Middle frontal gyrus (tissue), 1 donor: ENCODE data around the gene BTN3A1.

Source experiments
- DNase-seq: peaks from one replicate; pipeline ENCODE4 v3.0.0-alpha.2; 2015; ENCODE audit warnings: low spot score; ENCODE audit errors: extremely low spot score

The BTN3A1 gene

GRCh38 chr6:26379292-26379691 is 22.8 kb upstream of the BTN3A1 start:
- no peak for DNase-seq

- no peak for DNase-seq
These were observed 22.3 kb upstream of the BTN3A1 start for GRCh38 chr6:26379740-26380139.

- no peak for DNase-seq
These were observed 21.8 kb upstream of the BTN3A1 start for GRCh38 chr6:26380256-26380655.

- no peak for DNase-seq
These were observed 20.0 kb upstream of the BTN3A1 start for GRCh38 chr6:26382121-26382520.

- no peak for DNase-seq
These were observed 18.3 kb upstream of the BTN3A1 start for GRCh38 chr6:26383624-26384417.

GRCh38 chr6:26385734-26386125 is 16.3 kb upstream of the BTN3A1 start:
- DNase-seq, result no peak

GRCh38 chr6:26387565-26387964 is 14.5 kb upstream of the BTN3A1 start:
- no peak for DNase-seq

GRCh38 chr6:26388014-26388413 is 14.1 kb upstream of the BTN3A1 start:
- DNase-seq, result no peak

GRCh38 chr6:26388441-26388840 is 13.6 kb upstream of the BTN3A1 start:
- DNase-seq, result no peak

GRCh38 chr6:26389349-26389894 is 12.7 kb upstream of the BTN3A1 start:
- no peak for DNase-seq

GRCh38 chr6:26390531-26390930 is 11.5 kb upstream of the BTN3A1 start:
- DNase-seq, result no peak

- no peak for DNase-seq
These were observed 9.0 kb upstream of the BTN3A1 start for GRCh38 chr6:26392932-26393636.

GRCh38 chr6:26394289-26394688 is 7.8 kb upstream of the BTN3A1 start:
- DNase-seq, result no peak

GRCh38 chr6:26398555-26398954 is 3.5 kb upstream of the BTN3A1 start:
- no peak for DNase-seq

GRCh38 chr6:26400626-26401025 is 1.4 kb upstream of the BTN3A1 start:
- DNase-seq, result no peak

GRCh38 chr6:26401389-26401986 is 587 bp upstream of the BTN3A1 start:
- DNase-seq, result no peak

- no peak for DNase-seq
These were observed 1.8 kb downstream of the BTN3A1 start for GRCh38 chr6:26403893-26404292.

- DNase-seq, result no peak
These were observed 2.5 kb downstream of the BTN3A1 start for GRCh38 chr6:26404546-26404945.

- no peak for DNase-seq
These were observed 7.0 kb downstream of the BTN3A1 start for GRCh38 chr6:26408828-26409730.

GRCh38 chr6:26411751-26412150 is 9.7 kb downstream of the BTN3A1 start:
- no peak for DNase-seq

- DNase-seq, result no peak
These were observed 10.2 kb downstream of the BTN3A1 start for GRCh38 chr6:26412228-26412627.
